ENCODE results near the gene PRM2.

PRM2 gene

GRCh38 chr16:11242658-11243057 lies 33.6 kb downstream of the PRM2 start:
- no peak for DNase-seq

DNA sequence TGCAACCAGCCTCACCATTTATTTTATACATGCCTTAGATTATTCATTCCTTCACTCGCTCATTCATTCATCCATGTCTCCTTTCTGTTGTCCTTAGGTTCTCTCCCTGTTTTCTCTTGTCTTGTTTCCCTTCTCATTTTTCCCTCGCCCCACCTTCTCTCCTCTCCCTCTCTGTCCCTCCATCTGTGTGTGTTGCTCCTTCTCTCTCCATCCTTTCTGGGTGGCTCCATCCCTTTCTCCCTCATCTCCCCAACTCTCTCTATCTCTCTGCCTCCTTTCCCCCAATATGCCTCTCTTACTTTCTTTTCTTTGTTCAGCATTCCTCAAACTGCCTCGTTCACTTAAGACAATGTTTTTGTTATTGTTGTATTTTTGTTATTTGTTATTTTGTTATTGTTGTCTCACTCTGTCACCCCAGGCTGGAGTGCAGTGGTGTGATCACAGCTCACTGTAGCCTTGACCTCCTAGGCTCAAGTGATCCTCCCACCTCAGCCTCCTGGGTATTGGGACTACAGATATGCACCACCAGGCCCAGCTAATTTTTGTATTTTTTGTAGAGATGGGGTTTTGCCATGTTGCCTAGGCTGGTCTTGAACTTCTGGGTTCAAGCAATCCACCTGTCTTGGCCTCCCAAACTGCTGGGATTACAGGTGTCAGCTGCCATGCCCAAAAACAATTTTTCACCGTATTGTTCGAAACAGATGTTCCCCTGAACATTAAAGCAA lies 34.6 kb downstream of the PRM2 start:
- DNase-seq = no peak

DNA sequence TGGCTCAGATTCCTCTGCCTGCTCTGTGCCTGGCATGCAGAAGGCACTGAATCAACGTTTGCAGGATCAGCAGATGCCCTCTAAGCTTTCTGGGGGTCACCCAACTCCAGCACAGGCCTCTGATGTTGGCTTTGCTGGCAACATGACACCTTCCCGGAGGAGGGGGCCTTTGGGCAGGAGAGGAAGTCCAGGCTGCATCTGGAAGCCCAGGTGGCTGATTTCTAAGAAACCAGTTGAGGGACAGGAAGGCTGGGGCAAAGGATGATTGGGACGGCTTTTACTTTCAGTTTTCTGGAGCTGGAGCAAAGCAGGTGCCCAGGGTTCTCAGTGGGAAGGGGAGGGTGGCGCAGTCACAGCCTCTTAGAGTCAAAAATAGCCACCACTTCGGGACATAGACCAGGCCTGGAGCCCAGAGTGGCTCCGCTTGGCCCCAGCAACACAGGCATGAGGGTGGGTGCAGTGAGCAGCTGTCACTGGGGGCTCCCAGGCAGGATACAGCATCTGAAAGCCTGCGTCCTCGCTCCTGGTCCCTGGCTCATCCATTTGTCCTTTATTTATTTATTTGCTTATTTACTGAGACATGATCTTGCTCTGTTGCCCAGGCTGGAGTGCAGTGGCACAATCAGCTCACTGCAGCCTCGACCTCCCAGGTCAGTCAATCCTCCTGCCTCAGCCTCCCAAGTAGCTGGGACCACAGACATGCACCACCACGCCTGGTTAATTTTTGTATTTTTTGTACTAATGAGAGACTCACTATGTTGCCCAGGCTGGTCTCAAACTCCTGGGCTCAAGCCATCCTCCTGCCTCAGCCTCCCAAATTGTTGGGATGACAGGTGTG lies 35.4 kb downstream of the PRM2 start:
- DNase-seq = no peak

GRCh38 chr16:11239644-11240632 lies 36.3 kb downstream of the PRM2 start:
- DNase-seq = no peak

DNA sequence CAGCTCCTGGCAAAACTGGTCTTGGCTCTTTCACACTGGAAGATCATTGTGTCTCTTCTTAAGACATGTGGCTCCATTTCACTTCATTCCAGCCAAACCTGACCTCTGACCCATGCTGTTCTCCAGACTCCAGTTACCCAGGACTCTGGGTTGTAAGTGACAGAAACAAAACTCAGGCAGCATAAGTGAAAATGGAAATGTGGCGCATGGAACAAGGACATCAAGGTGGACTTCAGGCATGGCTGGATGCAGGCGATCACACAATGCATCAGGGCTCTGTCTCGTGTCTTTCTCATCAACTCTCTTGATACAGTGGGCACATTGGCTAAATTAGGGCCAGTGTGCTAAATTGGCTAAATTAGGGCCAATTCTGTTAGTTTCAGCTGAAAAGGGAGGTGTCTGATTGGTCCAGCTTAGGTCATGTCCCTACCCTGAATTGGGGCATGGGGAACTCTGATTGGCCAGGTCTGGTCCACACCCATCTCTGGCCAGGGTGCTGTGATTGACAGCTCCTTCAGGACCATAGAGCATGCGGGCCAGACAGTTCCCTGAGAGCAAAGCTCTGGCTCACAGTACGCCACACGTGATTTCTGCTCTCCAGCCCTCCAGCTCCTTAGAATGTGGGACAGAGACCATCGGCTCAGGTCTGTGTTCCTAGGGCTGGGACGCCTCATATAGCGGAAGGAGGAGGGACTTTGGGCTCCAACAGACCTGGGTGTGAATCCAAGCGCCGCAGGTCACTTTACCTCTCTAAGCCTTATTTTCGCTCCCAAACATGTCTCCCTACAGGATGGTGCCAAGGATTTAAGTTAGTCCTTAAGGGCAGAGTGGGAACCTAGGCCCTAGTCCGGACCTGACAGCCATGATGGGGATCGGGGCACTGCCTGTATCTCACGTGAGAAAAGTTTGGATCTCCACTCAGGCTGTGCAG lies 37.7 kb downstream of the PRM2 start:
- no peak for DNase-seq

DNA sequence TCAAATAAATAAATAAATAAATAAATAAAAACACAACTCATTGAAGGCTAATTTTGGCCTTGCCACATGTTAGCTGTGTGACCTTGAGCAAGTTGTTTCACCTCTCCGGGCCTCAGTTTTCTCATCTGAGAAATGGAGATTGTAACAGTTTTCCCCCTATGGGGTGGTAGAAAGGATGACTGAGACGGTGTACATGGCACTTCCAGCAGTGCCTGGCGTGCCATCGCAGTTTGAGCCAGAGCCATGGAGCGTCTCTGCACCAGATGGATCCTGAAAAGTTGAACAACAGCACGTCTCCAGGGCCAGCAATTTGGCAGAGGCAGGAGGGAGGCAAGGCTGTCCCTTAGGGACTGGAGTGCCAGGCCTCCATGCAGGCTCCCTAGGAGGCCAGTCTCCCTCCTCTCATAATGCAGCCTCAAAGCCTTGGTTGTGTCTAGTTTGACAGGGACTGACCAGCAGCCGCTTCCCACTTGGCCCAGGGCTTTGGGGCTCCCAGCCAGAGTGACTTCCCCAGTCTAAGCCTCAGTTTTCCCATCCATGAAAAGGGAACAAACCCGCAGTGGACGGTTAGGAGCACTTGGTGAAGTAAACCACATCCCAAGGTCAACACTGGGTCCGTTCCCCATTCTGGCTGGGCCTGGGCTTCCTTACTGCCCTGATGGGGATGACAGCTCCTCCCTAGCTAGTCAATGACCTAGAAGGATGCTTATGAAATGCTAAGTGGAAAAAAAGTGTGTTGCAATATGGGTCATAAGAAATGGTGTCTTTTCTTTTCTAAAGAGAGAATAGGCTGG lies 39.6 kb downstream of the PRM2 start:
- no peak for DNase-seq

DNA sequence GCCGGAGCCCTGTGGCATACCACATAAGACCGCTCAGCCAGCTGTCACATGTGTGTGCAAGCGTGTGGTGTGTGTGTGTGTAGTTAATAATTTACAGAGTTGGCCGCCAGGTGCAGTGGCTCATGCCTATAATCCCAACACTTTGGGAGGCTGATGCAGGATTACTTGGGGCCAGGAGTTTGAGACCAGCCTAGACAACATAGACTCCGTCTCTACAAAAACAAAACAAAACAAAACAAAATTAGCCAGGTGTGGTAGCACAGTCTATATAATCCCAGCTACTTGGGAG lies 40.6 kb downstream of the PRM2 start:
- DNase-seq = no peak

GRCh38 chr16:11234884-11235702 lies 41.2 kb downstream of the PRM2 start:
- no peak for DNase-seq

DNA sequence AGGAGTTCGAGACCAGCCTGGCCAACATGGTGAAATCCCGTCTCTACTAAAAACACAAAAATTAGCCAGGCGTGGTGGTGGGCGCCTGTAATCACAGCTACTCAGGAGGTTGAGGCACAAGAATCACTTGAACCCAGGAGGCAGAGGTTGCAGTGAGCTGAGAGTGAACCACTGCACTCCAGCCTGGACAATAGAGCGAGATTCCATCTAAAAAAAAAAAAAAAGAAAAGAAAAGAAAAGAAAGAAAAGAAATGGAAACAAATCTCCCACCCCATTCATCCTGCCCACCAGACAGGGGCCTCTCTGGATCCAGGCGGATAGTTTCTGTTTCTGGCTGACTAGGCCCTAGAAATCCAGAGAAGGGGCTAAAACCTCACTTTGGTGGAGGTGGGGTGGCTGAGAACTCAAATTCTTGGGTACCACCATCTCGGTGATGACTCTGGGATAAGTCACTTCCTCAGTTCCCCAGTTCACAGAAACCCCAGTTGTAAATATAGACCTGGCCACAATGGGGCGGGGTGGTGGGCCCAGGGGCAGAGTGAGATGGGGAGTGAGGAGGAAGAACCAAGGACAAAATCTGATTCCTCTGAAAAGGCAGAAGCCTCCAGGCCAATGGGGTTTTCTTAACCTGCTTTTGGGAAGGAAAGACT lies 42.4 kb downstream of the PRM2 start:
- no peak for DNase-seq

- DNase-seq = no peak
These were observed 43.2 kb downstream of the PRM2 start for GRCh38 chr16:11232852-11233726.

GRCh38 chr16:11232302-11232851 lies 43.9 kb downstream of the PRM2 start:
- DNase-seq = no peak

GRCh38 chr16:11231367-11231970 lies 44.8 kb downstream of the PRM2 start:
- DNase-seq = no peak

DNA sequence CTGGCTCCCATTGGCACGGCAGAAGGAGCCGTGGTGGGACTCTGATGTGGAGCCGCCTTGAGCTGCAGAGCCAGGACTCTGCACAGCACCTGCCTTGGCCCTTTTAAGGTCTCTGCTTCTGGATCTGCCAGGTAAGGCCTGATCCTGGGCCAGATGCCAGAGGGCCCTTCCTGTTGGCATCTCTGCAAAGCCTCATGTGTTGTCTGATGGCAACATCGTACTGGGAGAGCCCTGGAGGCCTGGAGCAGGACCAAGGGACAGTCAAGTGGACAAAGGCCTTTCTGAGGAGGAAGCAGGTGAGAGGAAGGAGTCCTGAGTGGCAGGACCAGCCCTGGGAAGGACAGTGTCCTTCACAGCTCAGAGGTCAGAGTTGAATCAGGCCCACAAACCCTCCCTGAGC lies 46.4 kb downstream of the PRM2 start:
- DNase-seq = no peak

DNA sequence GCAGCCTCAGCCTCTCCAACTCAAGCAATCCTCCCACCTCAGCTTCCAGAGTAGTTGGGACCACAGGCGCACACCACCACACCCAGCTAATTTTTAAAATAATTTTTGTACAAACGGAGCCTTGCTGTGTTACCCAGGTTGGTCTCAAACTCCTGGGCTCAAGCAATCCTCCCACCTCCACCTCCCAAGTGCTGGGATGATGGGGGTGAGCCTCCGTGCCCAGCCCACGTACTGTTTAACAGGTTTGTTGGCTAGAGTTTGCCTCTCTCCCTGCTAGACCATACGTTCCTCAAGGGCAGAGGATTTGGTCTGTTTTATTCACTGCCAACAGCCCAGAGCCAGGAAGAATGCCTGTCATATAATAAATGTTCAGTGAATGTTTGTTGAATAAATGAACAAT lies 46.8 kb downstream of the PRM2 start:
- no peak for DNase-seq

DNA sequence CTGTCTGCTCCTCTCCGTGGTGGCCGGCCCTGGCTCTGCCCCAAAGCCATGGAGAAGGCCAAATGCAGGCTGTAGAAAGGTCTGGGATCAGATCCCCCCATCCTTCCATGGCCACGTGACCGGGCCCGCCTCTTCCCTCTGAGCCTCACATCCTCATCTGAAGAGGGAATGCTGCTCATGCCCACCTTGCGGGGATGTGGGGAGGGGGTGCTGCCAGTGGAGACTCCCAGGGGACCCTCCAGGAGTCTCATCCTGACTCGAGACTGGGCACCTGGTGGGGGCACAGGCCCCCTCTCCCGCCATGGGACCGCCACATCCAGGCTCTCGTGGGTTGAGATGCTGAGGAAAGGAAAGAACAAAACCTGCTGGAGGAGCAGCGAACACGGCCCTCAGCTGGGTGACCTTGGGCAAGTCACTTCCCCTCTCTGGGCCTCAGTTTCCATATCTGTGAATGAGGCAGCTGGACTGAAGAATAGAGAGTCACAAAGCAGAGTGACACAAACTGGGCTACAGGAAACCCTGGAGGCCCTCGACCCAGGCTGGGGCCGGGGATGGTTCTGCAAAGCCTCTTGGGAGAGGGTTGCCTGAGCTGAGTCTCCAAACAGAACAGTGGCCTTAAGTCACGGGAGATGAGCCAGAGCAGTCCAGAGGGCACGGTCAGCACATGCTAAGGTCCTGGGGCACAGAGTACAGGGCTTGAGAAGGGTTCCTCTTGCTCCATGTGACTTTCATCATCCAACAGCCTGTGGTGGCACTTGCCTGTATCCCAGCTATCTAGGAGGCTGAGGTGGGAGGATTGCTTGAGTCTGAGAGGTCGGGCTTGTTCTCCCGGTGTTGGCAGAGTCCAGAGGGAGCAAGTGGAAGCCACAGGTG lies 50.4 kb downstream of the PRM2 start:
- no peak for DNase-seq

All from GOT3 (cell line).